ENCODE measurements around the gene TRIM66. TPM values are rescaled to one million over a fixed set of nuclear protein-coding genes. Genes with fewer than 3 reads are reported as not detected.

Gene TRIM66
- total and polyA plus RNA-seq, 4 donors, result 1.6 to 14.3 (median 2.5) TPM

GRCh38 chr11:8698379-8698851, 15.9 kb upstream of the TRIM66 start:
- H3K27ac ChIP-seq (ENCODE audit: low read depth in 1 of 2, low read length in 2 of 2), result no peak overlapping the region
- no peaks in the 10 kb centered on the region for H3K9me3 ChIP-seq (ENCODE audit: control insufficient read depth in 4 of 4, low read length in 3 of 4)
- TF ChIP-seq, protein P1, sequence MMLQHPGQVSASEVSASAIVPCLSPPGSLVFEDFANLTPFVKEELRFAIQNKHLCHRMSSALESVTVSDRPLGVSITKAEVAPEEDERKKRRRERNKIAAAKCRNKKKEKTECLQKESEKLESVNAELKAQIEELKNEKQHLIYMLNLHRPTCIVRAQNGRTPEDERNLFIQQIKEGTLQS (IDR thresholded peaks at IDR 0.05), result no peak
- no peak for TF ChIP-seq ZBTB33 (IDR thresholded peaks at IDR 0.05)
- TF ChIP-seq TAF1 (conservative IDR thresholded peaks at IDR 0.05), result no peak
- no peak for TF ChIP-seq FOXA1 (IDR thresholded peaks at IDR 0.05)
- no peak for TF ChIP-seq CTCF (IDR thresholded peaks at IDR 0.05; ENCODE audit: low read depth, low read length, missing input control)
- no peaks in the 10 kb centered on the region for H3K27me3 ChIP-seq (ENCODE audit: control insufficient read depth in 4 of 4, insufficient read depth in 4 of 4, low read length in 3 of 4)
- no peak for DNase-seq (ENCODE audit: low spot score)
- H3K4me1 ChIP-seq (ENCODE audit: control insufficient read depth in 4 of 4, insufficient read depth in 4 of 4, low read length in 3 of 4), result peaks cover 0 to 3% (median 0%) of the 10 kb centered on the region in 4 donors
- H3K4me3 ChIP-seq (ENCODE audit: low read depth in 1 of 3, low read length in 3 of 3), result no peak overlapping the region
- H3K36me3 ChIP-seq (ENCODE audit: control insufficient read depth in 4 of 4, insufficient read depth in 3 of 4, low read depth in 1 of 4, low read length in 3 of 4), result peaks cover 11 to 81% (median 62%) of the 10 kb centered on the region in 4 donors
- no peak overlapping the region for H3K9ac ChIP-seq (ENCODE audit: low read depth in 1 of 2, low read length in 2 of 2)
- WGBS, result 81% methylated on average over 5 of the region's 5 CpGs

- TF ChIP-seq FOXA1 (IDR thresholded peaks at IDR 0.05) (no peak), ZBTB33 (IDR thresholded peaks at IDR 0.05) (no peak), NR2F2 (IDR thresholded peaks at IDR 0.05) (no peak), YY1 (IDR thresholded peaks at IDR 0.05) (no peak), TAF1 (conservative IDR thresholded peaks at IDR 0.05) (no peak), RAD21 (IDR thresholded peaks at IDR 0.05) (no peak), FOXA2 (IDR thresholded peaks at IDR 0.05) (no peak), CTCF (IDR thresholded peaks at IDR 0.05; ENCODE audit: low read depth, low read length, missing input control) (no peak), GABPA (IDR thresholded peaks at IDR 0.05 in 1 of 2, conservative IDR thresholded peaks at IDR 0.05 in 1 of 2) (no peak)
- TF ChIP-seq, protein P2, sequence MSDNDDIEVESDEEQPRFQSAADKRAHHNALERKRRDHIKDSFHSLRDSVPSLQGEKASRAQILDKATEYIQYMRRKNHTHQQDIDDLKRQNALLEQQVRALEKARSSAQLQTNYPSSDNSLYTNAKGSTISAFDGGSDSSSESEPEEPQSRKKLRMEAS (IDR thresholded peaks at IDR 0.05), result no peak
- TF ChIP-seq, protein P1 (IDR thresholded peaks at IDR 0.05), result no peak
- Histone ChIP-seq H3K36me3 (ENCODE audit: control insufficient read depth in 4 of 4, insufficient read depth in 3 of 4, low read depth in 1 of 4, low read length in 3 of 4) (peaks cover 12 to 81% (median 63%) of the 10 kb centered on the region in 4 donors), H3K9me3 (ENCODE audit: control insufficient read depth in 4 of 4, low read length in 3 of 4) (no peaks in the 10 kb centered on the region), H3K9ac (ENCODE audit: low read depth in 1 of 2, low read length in 2 of 2) (no peak overlapping the region), H3K27me3 (ENCODE audit: control insufficient read depth in 4 of 4, insufficient read depth in 4 of 4, low read length in 3 of 4) (no peaks in the 10 kb centered on the region), H3K4me3 (ENCODE audit: low read depth in 1 of 3, low read length in 3 of 3) (no peak overlapping the region), H3K27ac (ENCODE audit: low read depth in 1 of 2, low read length in 2 of 2) (no peak overlapping the region), H3K4me1 (ENCODE audit: control insufficient read depth in 4 of 4, insufficient read depth in 4 of 4, low read length in 3 of 4) (peaks cover 0 to 3% (median 0%) of the 10 kb centered on the region in 4 donors)
- 96% methylated on average over 3 of the region's 3 CpGs for WGBS
- DNase-seq (ENCODE audit: low spot score), result no peak
Measured at GRCh38 chr11:8697054-8697453, 14.6 kb upstream of the TRIM66 start.

Data from liver (tissue), 9 donors.